Caco-2 (cell line): Measurements from ENCODE around the gene SART1. TPM values are rescaled to one million over a fixed set of nuclear protein-coding genes. Genes with fewer than 3 reads are reported as not detected.
A peak's percentile ranks its signal among the peaks of the same experiment; 100 is the strongest.
"Not testable (repeated sequence)": the region's sequence is repeated elsewhere in the genome, so short reads cannot be mapped to it uniquely, and the experiment has no call there.

ENCODE experiments used
- BruUV-seq: library from RNA; stranded (reverse); fragments of 400-500 nt; replicated peaks from 2 replicates; lab custom pipeline; 2021; lab: Mats Ljungman, UMichigan
- CTCF ChIA-PET: fragments of 300-600 bp; sonication (Branson Sonifier 250); formaldehyde crosslinking; loops from one replicate; lab custom pipeline; 2022; ENCODE audit warnings: antibody characterized with exemption; lab: Charles Lee
- POLR2A ChIA-PET: fragments of 300-600 bp; sonication (Branson Sonifier 250); formaldehyde crosslinking; loops from one replicate; lab custom pipeline; 2022; ENCODE audit warnings: antibody characterized with exemption; lab: Charles Lee
- DNase-seq, 2 experiments: peaks; one replicate each; pipeline versions ENCODE4 v3.0.0 to v3.0.0-alpha.2; 2020 to 2022
- H3K27me3 ChIP-seq: replicated peaks from 2 replicates; pipeline ENCODE4 v1.6.0; 2011; ENCODE audit warnings: low read length; ENCODE audit not compliant: control insufficient read depth, insufficient read depth
- H3K36me3 ChIP-seq: 2 replicates; pipeline ENCODE4 v1.5.1; 2011; ENCODE audit warnings: low read length; ENCODE audit not compliant: control insufficient read depth, insufficient read depth
- H3K4me1 ChIP-seq: fragments of 250-450 bp; sonication (Bioruptor Pico); 2 replicates; pipeline ENCODE4 v1.5.1; 2020; ENCODE audit warnings: mild to moderate bottlenecking
- H3K4me3 ChIP-seq: 2 replicates; pipeline ENCODE4 v1.5.1; 2011; ENCODE audit warnings: low read depth, mild to moderate bottlenecking, control low read depth, low read length
- H3K9me3 ChIP-seq: fragments of 250-450 bp; sonication (Bioruptor Pico); 2 replicates; pipeline ENCODE4 v1.5.1; 2020; ENCODE audit warnings: mild to moderate bottlenecking, moderate library complexity
- H3K27ac Mint-ChIP-seq: one replicate; pipeline ENCODE4 v1.8.0; 2022; ENCODE audit warnings: mixed read lengths; ENCODE audit not compliant: unreplicated experiment
- H3K27me3 Mint-ChIP-seq: one replicate; pipeline ENCODE4 v1.8.0; 2022; ENCODE audit warnings: mixed read lengths; ENCODE audit not compliant: insufficient read depth, unreplicated experiment
- H3K36me3 Mint-ChIP-seq: one replicate; pipeline ENCODE4 v1.8.0; 2022; ENCODE audit warnings: mild to moderate bottlenecking, mixed read lengths; ENCODE audit not compliant: insufficient read depth, unreplicated experiment
- H3K4me1 Mint-ChIP-seq: one replicate; pipeline ENCODE4 v1.8.0; 2022; ENCODE audit warnings: low read depth, mixed read lengths; ENCODE audit not compliant: unreplicated experiment
- H3K4me3 Mint-ChIP-seq: one replicate; pipeline ENCODE4 v1.8.0; 2022; ENCODE audit warnings: mild to moderate bottlenecking, moderate library complexity, mixed read lengths; ENCODE audit not compliant: unreplicated experiment
- H3K9me3 Mint-ChIP-seq: one replicate; pipeline ENCODE4 v1.8.0; 2022; ENCODE audit warnings: mixed read lengths; ENCODE audit not compliant: unreplicated experiment
- intact Hi-C: fragments of 100-400 bp; cut with micrococcal nuclease; formaldehyde crosslinking; loops from one replicate; pipeline ENCODE4 v1.10.0; 2022; ENCODE audit not compliant: unreplicated experiment
- total RNA-seq: library from RNA; stranded (reverse); gene quantifications from 2 replicates; pipeline ENCODE4 v1.2.3, GENCODE V29; 2022
- TF ChIP-seq, protein P1 (sequence below), 2 experiments: fragments of 200-600 bp in 1 of 2; IDR thresholded peaks; 1 replicate in 1 of 2; 2 replicates in 1 of 2; pipeline versions ENCODE4 v1.5.1 to v1.8.0; 2011 to 2022; ENCODE audit warnings: antibody characterized with exemption in 1 of 2, control low read depth in 1 of 2, inconsistent platforms in 1 of 2, low read depth in 1 of 2, low read length in 1 of 2, mild to moderate bottlenecking in 1 of 2, moderate library complexity in 1 of 2; ENCODE audit not compliant: insufficient read depth in 1 of 2, severe bottlenecking in 1 of 2, unreplicated experiment in 1 of 2

Gene SART1
- total RNA-seq, 1 experiment from 2014 or later: 78.0 TPM

- Histone ChIP-seq H3K36me3 (no peaks in the 10 kb centered on the region), H3K4me1 (no peaks in the 10 kb centered on the region), H3K9me3 (no peaks in the 10 kb centered on the region), H3K4me3 (no peak overlapping the region; the same call in 1 of the 2 replicates), H3K27me3 (no peaks in the 10 kb centered on the region)
- Mint-ChIP-seq H3K4me3 (peak overlapping the region; percentile 63), H3K36me3 (no peaks in the 10 kb centered on the region), H3K27ac (peak overlapping the region; percentile 40), H3K27me3 (peaks cover 3% of the 10 kb centered on the region), H3K9me3 (no peaks in the 10 kb centered on the region), H3K4me1 (no peaks in the 10 kb centered on the region)
- no TSS peak for BruUV-seq
- intact Hi-C loops: loop anchor here (1.0 to 2.0 kb wide), 2 partner anchors 20 to 33 kb away; partner anchors contain the start of genes BANF1 and EIF1AD
- POLR2A ChIA-PET: interaction anchor here (0.6 kb wide), 3 partner anchors 29 to 375 kb away, joined by 4 to 6 read pairs (median 5); partner anchors contain the start of genes FIBP and SF3B2
- CTCF ChIA-PET: interaction anchor here (0.5 to 1.5 kb wide), 14 partner anchors 9 to 664 kb away, joined by 3 to 8 read pairs (median 4); partner anchors contain the start of genes BANF1 and CCDC85B
- DNase-seq: peak; percentile 73 to 89
- TF ChIP-seq, protein P1, sequence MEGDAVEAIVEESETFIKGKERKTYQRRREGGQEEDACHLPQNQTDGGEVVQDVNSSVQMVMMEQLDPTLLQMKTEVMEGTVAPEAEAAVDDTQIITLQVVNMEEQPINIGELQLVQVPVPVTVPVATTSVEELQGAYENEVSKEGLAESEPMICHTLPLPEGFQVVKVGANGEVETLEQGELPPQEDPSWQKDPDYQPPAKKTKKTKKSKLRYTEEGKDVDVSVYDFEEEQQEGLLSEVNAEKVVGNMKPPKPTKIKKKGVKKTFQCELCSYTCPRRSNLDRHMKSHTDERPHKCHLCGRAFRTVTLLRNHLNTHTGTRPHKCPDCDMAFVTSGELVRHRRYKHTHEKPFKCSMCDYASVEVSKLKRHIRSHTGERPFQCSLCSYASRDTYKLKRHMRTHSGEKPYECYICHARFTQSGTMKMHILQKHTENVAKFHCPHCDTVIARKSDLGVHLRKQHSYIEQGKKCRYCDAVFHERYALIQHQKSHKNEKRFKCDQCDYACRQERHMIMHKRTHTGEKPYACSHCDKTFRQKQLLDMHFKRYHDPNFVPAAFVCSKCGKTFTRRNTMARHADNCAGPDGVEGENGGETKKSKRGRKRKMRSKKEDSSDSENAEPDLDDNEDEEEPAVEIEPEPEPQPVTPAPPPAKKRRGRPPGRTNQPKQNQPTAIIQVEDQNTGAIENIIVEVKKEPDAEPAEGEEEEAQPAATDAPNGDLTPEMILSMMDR (IDR thresholded peaks at IDR 0.05; ENCODE audit: insufficient read depth in 1 of 2, low read depth in 1 of 2, low read length in 1 of 2, severe bottlenecking in 1 of 2, unreplicated experiment in 1 of 2): peak; percentile 96
These were observed 61.1 kb downstream of the SART1 start for GRCh38 chr11:66022401-66023185.

DNA sequence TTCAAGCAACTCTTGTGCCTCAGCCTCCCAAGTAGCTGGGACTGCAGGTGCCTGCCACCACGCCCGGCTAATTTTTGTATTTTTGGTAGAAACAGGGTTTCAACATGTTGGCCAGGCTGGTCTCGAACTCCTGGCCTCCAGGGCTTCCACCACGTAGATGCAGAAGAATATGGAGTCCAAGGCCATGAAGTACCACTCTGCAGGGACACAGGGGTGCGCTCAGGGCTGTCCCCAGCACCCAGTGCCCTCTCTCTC is 61.6 kb downstream of the SART1 start:
- intact Hi-C loops: loop anchor here (2.0 kb wide), 1 partner anchor 20 kb away; the partner anchor contains the start of genes BANF1 and EIF1AD
- DNase-seq, H3K4me1 Mint-ChIP-seq, H3K27me3 Mint-ChIP-seq, H3K27me3 ChIP-seq, H3K4me1 ChIP-seq, H3K9me3 Mint-ChIP-seq, H3K27ac Mint-ChIP-seq, POLR2A ChIA-PET, H3K9me3 ChIP-seq, H3K36me3 ChIP-seq, H3K4me3 ChIP-seq, H3K36me3 Mint-ChIP-seq, BruUV-seq, H3K4me3 Mint-ChIP-seq: not testable (repeated sequence)
- CTCF ChIA-PET: interaction anchor here (0.5 to 1.5 kb wide), 4 partner anchors 18 to 198 kb away, joined by 3 to 8 read pairs (median 4); partner anchors contain the start of gene CCDC85B

DNA sequence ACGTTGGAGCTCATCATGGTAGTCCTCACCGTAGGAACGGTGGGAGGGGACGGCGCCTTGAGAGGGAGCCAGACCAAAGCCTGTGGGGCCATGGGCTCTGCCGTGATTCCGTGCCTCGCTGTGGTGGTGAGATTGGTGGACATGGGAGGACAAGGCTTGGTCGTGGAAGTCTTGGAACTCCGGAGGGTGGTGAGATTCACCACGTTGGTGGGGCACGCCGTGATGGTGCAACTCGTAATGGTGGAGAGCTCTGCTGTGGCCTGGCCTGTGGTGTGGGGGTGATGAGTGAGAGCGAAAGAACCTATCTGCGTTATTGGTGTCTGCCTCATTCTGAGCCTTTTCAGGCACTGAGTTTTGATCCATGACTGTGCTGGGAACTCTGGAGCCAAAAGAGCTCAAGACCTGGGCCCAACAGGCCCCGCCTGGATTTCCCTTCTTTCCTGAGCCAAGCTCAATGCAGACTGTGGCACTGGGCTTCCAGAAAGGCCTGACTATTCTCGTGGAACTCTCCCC is 64.5 kb downstream of the SART1 start, which contains the start of gene CATSPER1:
Gene CATSPER1, minus strand, starts transcription at position 463 of the 513 bp plus-strand sequence. Its CDS starts 100 bp downstream, at position 363.
- Mint-ChIP-seq H3K9me3 (no peaks in the 10 kb centered on the region), H3K27ac (no peak within 1 kb of the TSS), H3K4me1 (no peaks in the 10 kb centered on the region), H3K27me3 (peaks cover 3% of the 10 kb centered on the region), H3K36me3 (no peaks in the 10 kb centered on the region), H3K4me3 (no peak within 1 kb of the TSS)
- TF ChIP-seq, protein P1 (IDR thresholded peaks at IDR 0.05; ENCODE audit: insufficient read depth in 1 of 2, low read depth in 1 of 2, low read length in 1 of 2, severe bottlenecking in 1 of 2, unreplicated experiment in 1 of 2): no peak
- no peaks in the 10 kb centered on the region for H3K9me3 ChIP-seq
- H3K27me3 ChIP-seq: no peaks in the 10 kb centered on the region
- intact Hi-C loops: no loop called here
- no peaks in the 10 kb centered on the region for H3K4me1 ChIP-seq
- H3K4me3 ChIP-seq: no peak within 1 kb of the TSS
- no peaks in the 10 kb centered on the region for H3K36me3 ChIP-seq
- no TSS peak for BruUV-seq
- POLR2A ChIA-PET: no interaction called here
- DNase-seq: no peak
- CTCF ChIA-PET: no interaction called here

Other genes starting within 250 kb of the SART1 start
- 60.2 and 70.1 TPM in 2 replicates for gene KAT5, start 249.5 kb upstream of the SART1 start, total RNA-seq
- 66.7 and 76.4 TPM in 2 replicates for gene RNASEH2C, start 240.9 kb upstream of the SART1 start, total RNA-seq
- gene AP5B1, start 180.8 kb upstream of the SART1 start, total RNA-seq: 18.2 and 19.3 TPM in 2 replicates
- gene OVOL1, start 174.7 kb upstream of the SART1 start, total RNA-seq: 19.5 and 21.2 TPM in 2 replicates
- gene SNX32, start 127.8 kb upstream of the SART1 start, total RNA-seq: not detected in 2 replicates
- gene CFL1, start 103.6 kb upstream of the SART1 start, total RNA-seq: 960 and 1,056 TPM in 2 replicates
- gene MUS81, start 101.3 kb upstream of the SART1 start, total RNA-seq: 74.1 and 74.6 TPM in 2 replicates
- 1.3 and 1.4 TPM in 2 replicates for gene EFEMP2, start 88.9 kb upstream of the SART1 start, total RNA-seq
- not detected in 2 replicates for gene CTSW, start 81.9 kb upstream of the SART1 start, total RNA-seq
- 56.8 and 61.5 TPM in 2 replicates for gene FIBP, start 73.3 kb upstream of the SART1 start, total RNA-seq
- 13.3 and 14.7 TPM in 2 replicates for gene CCDC85B, start 71.1 kb upstream of the SART1 start, total RNA-seq
- 2.7 and 3.9 TPM in 2 replicates for gene FOSL1, start 61.3 kb upstream of the SART1 start, total RNA-seq
- 19.7 and 20.1 TPM in 2 replicates for gene C11orf68, start 42.7 kb upstream of the SART1 start, total RNA-seq
- 91.0 and 93.1 TPM in 2 replicates for gene DRAP1, start 42.3 kb upstream of the SART1 start, total RNA-seq
- gene TSGA10IP, start 16.3 kb upstream of the SART1 start, total RNA-seq: 0.79 TPM in 1 of 2 replicates, not detected in the other
- 51.2 and 55.3 TPM in 2 replicates for gene EIF1AD, start 40.4 kb downstream of the SART1 start, total RNA-seq
- 295 and 300 TPM in 2 replicates for gene BANF1, start 40.8 kb downstream of the SART1 start, total RNA-seq
- not detected in 2 replicates for gene CST6, start 50.3 kb downstream of the SART1 start, total RNA-seq
- gene CATSPER1, start 64.7 kb downstream of the SART1 start, total RNA-seq: not detected in 2 replicates
- not detected in 2 replicates for gene GAL3ST3, start 87.4 kb downstream of the SART1 start, total RNA-seq
- gene SF3B2, start 90.6 kb downstream of the SART1 start, total RNA-seq: 224 and 225 TPM in 2 replicates
- 82.2 and 95.2 TPM in 2 replicates for gene PACS1, start 108.5 kb downstream of the SART1 start, total RNA-seq